ENCODE data around the gene CLNK. TPM values are rescaled to one million over a fixed set of nuclear protein-coding genes. Genes with fewer than 3 reads are reported as not detected.
"Not testable (repeated sequence)": the region's sequence is repeated elsewhere in the genome, so short reads cannot be mapped to it uniquely, and the experiment has no call there.

Gene CLNK
- total RNA-seq, 5 donors from 2014 or later (not counting 1 experiment from before 2014, with no cell fraction given) = 0.07 to 0.39 (median 0.20) TPM

DNA sequence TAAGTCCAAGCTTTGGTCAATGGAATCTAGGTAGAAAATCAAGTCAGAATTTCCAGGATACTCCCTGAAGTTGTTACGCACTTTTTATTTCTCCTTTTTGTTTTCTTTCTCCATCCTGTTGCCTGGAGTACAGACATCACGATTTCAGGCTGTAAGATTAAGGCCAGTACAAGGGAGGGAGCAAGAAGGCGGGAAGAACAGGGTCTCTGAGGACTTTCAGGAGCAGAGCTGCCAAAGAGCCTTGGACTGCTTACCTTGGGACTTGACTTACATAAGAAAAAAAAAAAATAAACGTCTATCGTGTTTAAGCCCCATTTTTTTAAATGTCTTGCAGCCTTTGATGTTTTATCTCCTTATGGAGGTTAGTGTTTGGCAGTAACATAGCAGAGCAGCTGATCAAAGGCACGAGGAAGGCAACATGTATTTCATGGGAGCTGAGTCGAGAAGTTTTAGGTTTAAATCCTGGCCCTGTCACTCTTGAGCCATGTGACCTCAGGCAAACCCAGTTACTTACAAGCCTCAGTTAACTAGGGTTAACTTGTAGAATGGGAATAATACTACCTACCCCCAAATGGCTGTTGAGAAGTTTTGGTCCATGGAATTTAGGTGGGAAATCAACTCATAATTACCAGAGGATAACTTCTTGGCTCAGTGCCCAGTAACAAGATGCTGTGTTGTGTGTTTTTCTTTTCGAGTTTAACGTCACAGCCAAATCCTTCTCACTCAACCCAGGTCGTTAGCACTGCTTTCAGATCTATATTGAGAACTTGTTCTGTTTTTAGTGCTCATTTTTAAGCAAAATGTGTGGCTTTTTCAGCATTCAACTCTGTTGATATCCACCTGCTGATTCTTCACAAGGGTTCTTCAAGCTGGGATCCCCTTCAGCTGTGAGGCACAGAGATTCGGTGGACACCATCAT is 106.8 kb downstream of the CLNK start:
- Histone ChIP-seq H3K4me1 (ENCODE audit: control insufficient read depth in 1 of 2, extremely low read depth in 1 of 2, insufficient read depth in 2 of 2, low read length in 2 of 2) (no peaks in the 10 kb centered on the region), H3K4me3 (ENCODE audit: control insufficient read depth in 1 of 2, extremely low read depth in 1 of 2, low read length in 1 of 2) (no peak overlapping the region), H3K36me3 (ENCODE audit: control insufficient read depth in 2 of 2, extremely low read depth in 1 of 2, insufficient read depth in 1 of 2, low read length in 1 of 2) (no peaks in the 10 kb centered on the region), H3K27me3 (replicated peaks in 1 of 2; ENCODE audit: control insufficient read depth in 2 of 2, extremely low read depth in 1 of 2, insufficient read depth in 2 of 2, low read length in 1 of 2) (no peaks in the 10 kb centered on the region), H3K9me3 (no peaks in the 10 kb centered on the region), H3K27ac (ENCODE audit: low read length) (no peak overlapping the region)
- Mint-ChIP-seq H3K36me3 (no peaks in the 10 kb centered on the region), H3K9me3 (no peaks in the 10 kb centered on the region), H3K4me3 (peak overlapping the region in 1 of 3 donors; percentile 36), H3K4me1 (peaks cover 0 to 8% (median 8%) of the 10 kb centered on the region in 3 donors), H3K27ac (peak overlapping the region in 1 of 2 donors; percentile 35), H3K27me3 (peaks cover 8 to 15% of the 10 kb centered on the region in 2 donors)
- no peak for ATAC-seq (replicated peaks in 1 of 4)
- POLR2A ChIA-PET = no interaction called here
- 84% methylated on average over 2 of the region's 11 CpGs for WGBS (ENCODE audit: insufficient coverage)
- DNase-seq = no peak
- CTCF ChIA-PET = interaction anchor here in 1 of 2 donors (0.7 kb wide), 1 partner anchor 132 kb away, joined by 3 read pairs; no protein-coding TSS in a partner anchor

DNA sequence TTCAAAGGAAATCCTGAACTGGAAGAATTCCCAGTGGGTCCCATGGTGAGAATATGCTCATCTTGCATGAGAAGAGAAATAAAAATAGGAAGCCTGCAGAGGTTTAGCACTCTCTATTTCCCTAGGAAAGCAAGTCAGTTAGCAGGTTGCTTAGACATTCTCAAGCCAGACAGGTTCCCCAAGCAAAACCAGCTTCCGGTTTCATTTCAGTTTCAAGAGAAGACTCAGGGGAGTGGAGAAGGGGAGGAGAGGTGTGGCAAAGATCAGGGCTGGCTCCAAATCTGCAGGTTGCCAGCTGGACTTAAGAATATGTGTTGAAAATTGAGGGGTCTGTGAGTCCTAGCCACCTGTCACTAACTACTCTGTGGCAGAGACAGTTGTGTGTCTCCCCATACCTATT is 107.5 kb downstream of the CLNK start:
- ATAC-seq (replicated peaks in 1 of 4) = peak in 2 of 4 experiments; percentile 23 to 47
- WGBS (ENCODE audit: insufficient coverage) = no CpG with 5 or more reads among the region's 1 CpG
- Mint-ChIP-seq H3K9me3 (no peaks in the 10 kb centered on the region), H3K36me3 (no peaks in the 10 kb centered on the region), H3K4me3 (peak overlapping the region in 1 of 3 donors; percentile 36), H3K27ac (peak overlapping the region in 1 of 2 donors; percentile 35), H3K4me1 (peaks cover 0 to 8% (median 8%) of the 10 kb centered on the region in 3 donors), H3K27me3 (peaks cover 8 to 15% of the 10 kb centered on the region in 2 donors)
- Histone ChIP-seq H3K4me3 (ENCODE audit: control insufficient read depth in 1 of 2, extremely low read depth in 1 of 2, low read length in 1 of 2) (no peak overlapping the region), H3K4me1 (ENCODE audit: control insufficient read depth in 1 of 2, extremely low read depth in 1 of 2, insufficient read depth in 2 of 2, low read length in 2 of 2) (no peaks in the 10 kb centered on the region), H3K27ac (ENCODE audit: low read length) (no peak overlapping the region), H3K27me3 (replicated peaks in 1 of 2; ENCODE audit: control insufficient read depth in 2 of 2, extremely low read depth in 1 of 2, insufficient read depth in 2 of 2, low read length in 1 of 2) (no peaks in the 10 kb centered on the region), H3K36me3 (ENCODE audit: control insufficient read depth in 2 of 2, extremely low read depth in 1 of 2, insufficient read depth in 1 of 2, low read length in 1 of 2) (no peaks in the 10 kb centered on the region), H3K9me3 (no peaks in the 10 kb centered on the region)
- ChIA-PET POLR2A (no interaction called here), CTCF (interaction anchor here in 1 of 2 donors (0.5 kb wide), 1 partner anchor 377 kb away, joined by 5 read pairs; no protein-coding TSS in a partner anchor)
- DNase-seq = no peak

DNA sequence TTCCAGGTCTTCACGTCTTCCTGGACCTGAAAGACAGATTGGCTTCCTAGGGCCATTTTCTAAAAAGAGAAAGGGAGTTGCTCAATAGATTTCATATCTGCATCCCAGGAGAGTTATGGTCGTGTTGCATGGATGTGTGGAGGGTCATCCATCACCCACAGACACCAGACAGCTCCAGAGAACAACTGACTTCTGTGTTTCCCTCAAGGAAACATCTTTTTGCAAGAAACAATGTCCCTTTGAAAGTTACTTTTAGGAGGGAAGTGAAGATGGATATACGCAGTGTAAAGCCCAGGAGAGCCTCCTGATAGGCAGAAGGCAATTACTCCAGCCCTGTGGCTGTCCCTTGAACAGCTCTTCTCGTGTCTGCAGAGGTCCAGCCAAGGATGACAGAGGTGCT is 108.3 kb downstream of the CLNK start:
- ChIA-PET POLR2A (no interaction called here), CTCF (no interaction called here)
- no peak overlapping the region for H3K4me3 ChIP-seq (ENCODE audit: control insufficient read depth in 1 of 2, extremely low read depth in 1 of 2, low read length in 1 of 2)
- no peaks in the 10 kb centered on the region for H3K27me3 ChIP-seq (replicated peaks in 1 of 2; ENCODE audit: control insufficient read depth in 2 of 2, extremely low read depth in 1 of 2, insufficient read depth in 2 of 2, low read length in 1 of 2)
- no peaks in the 10 kb centered on the region for H3K9me3 Mint-ChIP-seq
- no peaks in the 10 kb centered on the region for H3K36me3 Mint-ChIP-seq
- H3K27me3 Mint-ChIP-seq = peaks cover 8 to 15% of the 10 kb centered on the region in 2 donors
- H3K4me3 Mint-ChIP-seq = no peak overlapping the region
- H3K4me1 ChIP-seq (ENCODE audit: control insufficient read depth in 1 of 2, extremely low read depth in 1 of 2, insufficient read depth in 2 of 2, low read length in 2 of 2) = no peaks in the 10 kb centered on the region
- H3K9me3 ChIP-seq = no peaks in the 10 kb centered on the region
- H3K36me3 ChIP-seq (ENCODE audit: control insufficient read depth in 2 of 2, extremely low read depth in 1 of 2, insufficient read depth in 1 of 2, low read length in 1 of 2) = no peaks in the 10 kb centered on the region
- peaks cover 0 to 8% (median 8%) of the 10 kb centered on the region in 3 donors for H3K4me1 Mint-ChIP-seq
- no peak overlapping the region for H3K27ac ChIP-seq (ENCODE audit: low read length)
- 78% methylated on average over 2 of the region's 4 CpGs for WGBS (ENCODE audit: insufficient coverage)
- ATAC-seq (replicated peaks in 1 of 4) = no peak
- DNase-seq = no peak
- no peak overlapping the region for H3K27ac Mint-ChIP-seq

DNA sequence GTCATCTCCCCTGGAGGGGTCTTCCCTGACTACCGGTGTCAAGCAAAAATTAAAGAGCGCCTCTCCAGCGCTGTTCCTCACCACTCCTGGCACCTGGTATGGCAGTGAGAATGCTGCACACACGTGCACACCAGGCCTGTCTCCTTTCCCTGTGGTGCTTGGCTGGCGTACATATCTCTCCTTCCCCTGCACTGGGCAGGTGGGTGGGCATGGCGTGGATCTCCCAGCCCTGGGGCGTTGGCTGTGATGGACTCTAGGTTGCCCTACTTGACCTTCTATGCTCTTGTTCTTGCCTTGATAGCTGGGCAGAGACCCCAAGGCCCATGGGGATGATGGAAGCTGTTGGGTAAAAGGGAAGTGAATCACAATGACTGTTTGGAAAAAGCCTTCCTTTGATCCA is 109.2 kb downstream of the CLNK start:
- WGBS (ENCODE audit: insufficient coverage) = 95% methylated on average over 4 of the region's 7 CpGs
- Histone ChIP-seq H3K4me3 (ENCODE audit: control insufficient read depth in 1 of 2, extremely low read depth in 1 of 2, low read length in 1 of 2) (no peak overlapping the region), H3K9me3 (no peaks in the 10 kb centered on the region), H3K36me3 (ENCODE audit: control insufficient read depth in 2 of 2, extremely low read depth in 1 of 2, insufficient read depth in 1 of 2, low read length in 1 of 2) (no peaks in the 10 kb centered on the region), H3K27me3 (replicated peaks in 1 of 2; ENCODE audit: control insufficient read depth in 2 of 2, extremely low read depth in 1 of 2, insufficient read depth in 2 of 2, low read length in 1 of 2) (no peaks in the 10 kb centered on the region), H3K27ac (ENCODE audit: low read length) (no peak overlapping the region), H3K4me1 (ENCODE audit: control insufficient read depth in 1 of 2, extremely low read depth in 1 of 2, insufficient read depth in 2 of 2, low read length in 2 of 2) (no peaks in the 10 kb centered on the region)
- H3K27ac Mint-ChIP-seq = peak overlapping the region in 1 of 2 donors; percentile 47
- no peaks in the 10 kb centered on the region for H3K36me3 Mint-ChIP-seq
- no peaks in the 10 kb centered on the region for H3K9me3 Mint-ChIP-seq
- no peak for ATAC-seq (replicated peaks in 1 of 4)
- H3K27me3 Mint-ChIP-seq = peaks cover 8 to 15% of the 10 kb centered on the region in 2 donors
- CTCF ChIA-PET = no interaction called here
- H3K4me1 Mint-ChIP-seq = peaks cover 0 to 8% (median 8%) of the 10 kb centered on the region in 3 donors
- H3K4me3 Mint-ChIP-seq = no peak overlapping the region
- no peak for DNase-seq
- POLR2A ChIA-PET = no interaction called here

DNA sequence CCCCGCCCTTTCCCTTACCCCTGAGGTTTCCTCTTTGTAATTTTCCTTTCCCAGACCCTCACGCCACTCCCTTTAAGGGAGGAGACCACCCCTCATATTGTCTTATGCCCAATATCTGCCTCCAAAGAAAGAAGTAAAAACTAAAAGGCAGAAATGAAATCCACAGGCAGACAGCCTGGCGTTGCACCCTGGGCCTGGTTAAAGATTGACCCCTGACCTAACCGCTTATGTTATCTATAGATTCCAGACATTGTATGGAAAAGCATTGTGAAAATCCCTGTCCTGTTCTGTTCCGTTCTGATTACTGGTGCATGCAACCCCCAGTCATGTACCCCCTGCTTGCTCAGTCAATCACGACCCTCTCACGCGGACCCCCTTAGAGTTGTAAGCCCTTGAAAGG is 110.0 kb downstream of the CLNK start:
- H3K27me3 Mint-ChIP-seq = peaks cover 8 to 15% of the 10 kb centered on the region in 2 donors
- H3K9me3 Mint-ChIP-seq, CTCF ChIA-PET: not testable (repeated sequence)

DNA sequence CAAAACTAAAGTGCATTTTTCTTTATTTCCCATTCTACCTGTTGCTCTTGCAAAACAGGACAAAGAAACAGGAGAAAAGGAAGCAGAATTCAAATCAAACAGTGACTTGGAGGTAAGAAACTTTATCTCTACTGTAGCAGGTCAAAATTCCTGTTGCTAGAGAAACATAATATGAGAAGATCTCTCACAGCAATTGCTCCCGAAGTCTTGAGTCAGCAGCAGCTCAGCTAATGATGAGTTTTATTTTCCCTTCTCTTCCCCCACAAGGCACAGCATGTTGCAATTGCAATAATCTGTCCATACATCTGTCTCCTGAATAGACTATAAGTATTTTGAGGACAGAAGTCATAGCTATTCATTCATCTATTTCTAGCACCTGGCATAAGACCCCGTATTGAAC is 112.7 kb downstream of the CLNK start:
- H3K4me3 ChIP-seq (ENCODE audit: control insufficient read depth in 1 of 2, extremely low read depth in 1 of 2, low read length in 1 of 2) = no peak overlapping the region
- WGBS (ENCODE audit: insufficient coverage) = no CpG with 5 or more reads among the region's 2 CpGs
- H3K27me3 ChIP-seq (replicated peaks in 1 of 2; ENCODE audit: control insufficient read depth in 2 of 2, extremely low read depth in 1 of 2, insufficient read depth in 2 of 2, low read length in 1 of 2) = no peaks in the 10 kb centered on the region
- Mint-ChIP-seq H3K27ac (no peak overlapping the region), H3K4me3 (no peak overlapping the region), H3K4me1 (peaks cover 0 to 10% (median 6%) of the 10 kb centered on the region in 3 donors), H3K36me3 (no peaks in the 10 kb centered on the region), H3K27me3 (peaks cover 8 to 15% of the 10 kb centered on the region in 2 donors), H3K9me3 (no peaks in the 10 kb centered on the region)
- no peak overlapping the region for H3K27ac ChIP-seq (ENCODE audit: low read length)
- ATAC-seq (replicated peaks in 1 of 4) (no peak), DNase-seq (no peak)
- CTCF ChIA-PET = no interaction called here
- no peaks in the 10 kb centered on the region for H3K9me3 ChIP-seq
- no peaks in the 10 kb centered on the region for H3K36me3 ChIP-seq (ENCODE audit: control insufficient read depth in 2 of 2, extremely low read depth in 1 of 2, insufficient read depth in 1 of 2, low read length in 1 of 2)
- POLR2A ChIA-PET = no interaction called here
- H3K4me1 ChIP-seq (ENCODE audit: control insufficient read depth in 1 of 2, extremely low read depth in 1 of 2, insufficient read depth in 2 of 2, low read length in 2 of 2) = no peaks in the 10 kb centered on the region

More for the DNA sequence above, 110.0 kb downstream of the CLNK start:
- H3K36me3 ChIP-seq (ENCODE audit: control insufficient read depth in 2 of 2, extremely low read depth in 1 of 2, insufficient read depth in 1 of 2, low read length in 1 of 2); ATAC-seq (replicated peaks in 1 of 4); H3K4me1 Mint-ChIP-seq; H3K27ac ChIP-seq (ENCODE audit: low read length); H3K4me3 Mint-ChIP-seq; DNase-seq; H3K27ac Mint-ChIP-seq; POLR2A ChIA-PET; H3K36me3 Mint-ChIP-seq; H3K4me3 ChIP-seq (ENCODE audit: control insufficient read depth in 1 of 2, extremely low read depth in 1 of 2, low read length in 1 of 2); H3K4me1 ChIP-seq (ENCODE audit: control insufficient read depth in 1 of 2, extremely low read depth in 1 of 2, insufficient read depth in 2 of 2, low read length in 2 of 2); H3K27me3 ChIP-seq (replicated peaks in 1 of 2; ENCODE audit: control insufficient read depth in 2 of 2, extremely low read depth in 1 of 2, insufficient read depth in 2 of 2, low read length in 1 of 2); H3K9me3 ChIP-seq: not testable (repeated sequence)
- WGBS (ENCODE audit: insufficient coverage) = no CpG with 5 or more reads among the region's 8 CpGs
